ENCODE measurements around the gene TPP1.

DNA sequence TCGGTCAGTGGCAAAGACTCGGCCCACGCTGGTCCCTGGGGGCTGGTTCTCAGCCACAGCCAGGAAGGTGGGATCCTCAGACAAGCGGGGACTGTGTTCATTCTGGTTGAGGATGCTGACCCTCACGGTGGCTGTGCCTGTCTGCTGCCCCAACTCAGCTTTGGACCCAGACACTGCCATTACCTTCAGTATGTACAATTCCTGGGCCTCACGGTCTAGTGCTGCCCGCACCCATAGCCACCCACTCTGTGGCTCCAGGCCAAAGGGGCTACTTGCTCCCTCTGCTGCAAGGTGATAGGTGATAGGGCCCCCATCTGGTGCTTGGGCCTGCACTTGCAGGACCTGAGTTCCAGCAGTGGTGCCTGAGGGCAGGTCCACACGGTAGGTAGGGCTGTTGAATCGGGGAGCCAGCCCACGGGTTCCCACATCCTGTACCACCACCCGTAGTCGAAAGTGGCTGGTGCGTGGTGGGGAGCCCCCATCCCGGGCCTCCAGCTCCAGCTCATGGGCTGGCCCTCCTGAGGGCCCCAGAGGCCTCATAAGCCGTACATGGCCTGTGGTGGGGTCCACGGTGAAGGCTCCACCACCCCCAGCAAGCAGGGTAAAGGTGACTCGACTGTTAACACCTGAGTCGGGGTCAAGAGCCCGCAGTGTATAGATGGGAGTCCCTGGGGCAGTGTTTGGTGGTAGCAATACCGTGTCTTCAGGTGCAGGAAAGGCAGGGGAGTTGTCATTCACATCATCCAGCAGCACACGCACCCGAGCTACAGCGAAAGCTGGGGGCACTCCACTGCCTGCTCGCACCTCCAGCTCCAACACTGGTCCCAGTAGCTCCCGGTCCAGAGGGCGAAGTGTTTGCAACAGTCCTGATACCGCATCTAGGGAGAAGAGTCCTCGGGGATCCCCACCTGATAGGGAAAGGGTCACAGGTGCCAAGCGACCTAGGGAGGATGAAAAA is 13.2 kb upstream of the TPP1 start:
- no peak for TF ChIP-seq SNAI2 (CRISPR knock-in tag; IDR thresholded peaks at IDR 0.05)
- TF ChIP-seq ESRRG (CRISPR knock-in tag; IDR thresholded peaks at IDR 0.05): no peak
- TF ChIP-seq TOX (CRISPR knock-in tag; IDR thresholded peaks at IDR 0.05; ENCODE audit: borderline replicate concordance): no peak
